Nephron progenitor cell (in vitro differentiated cells): ENCODE measurements around the gene NID2.
A peak's percentile ranks its signal among the peaks of the same experiment; 100 is the strongest.

Source experiments
- DNase-seq: peaks from one replicate; pipeline ENCODE4 v3.0.0; 2021
- H3K27ac Mint-ChIP-seq: 2 replicates; pipeline ENCODE4 v1.8.0; 2021; ENCODE audit warnings: mild to moderate bottlenecking, moderate library complexity, mixed read lengths
- H3K27me3 Mint-ChIP-seq: 2 replicates; pipeline ENCODE4 v1.8.0; 2021; ENCODE audit warnings: mild to moderate bottlenecking, low read depth, mixed read lengths; ENCODE audit not compliant: poor library complexity
- H3K36me3 Mint-ChIP-seq: 2 replicates; pipeline ENCODE4 v1.8.0; 2021; ENCODE audit warnings: low read depth, mixed read lengths
- H3K4me1 Mint-ChIP-seq: 2 replicates; pipeline ENCODE4 v1.8.0; 2021; ENCODE audit warnings: mixed read lengths
- H3K4me3 Mint-ChIP-seq: 2 replicates; pipeline ENCODE4 v1.8.0; 2021; ENCODE audit warnings: mild to moderate bottlenecking, moderate library complexity, mixed read lengths
- H3K9me3 Mint-ChIP-seq: 2 replicates; pipeline ENCODE4 v1.8.0; 2021; ENCODE audit warnings: mild to moderate bottlenecking, moderate library complexity, mixed read lengths
- TF ChIP-seq, protein P1 (sequence below): fragments of 200-600 bp; sonication (generic); IDR thresholded peaks from 2 replicates; pipeline ENCODE4 v1.5.0; 2021; ENCODE audit warnings: antibody characterized with exemption

Gene NID2

DNA sequence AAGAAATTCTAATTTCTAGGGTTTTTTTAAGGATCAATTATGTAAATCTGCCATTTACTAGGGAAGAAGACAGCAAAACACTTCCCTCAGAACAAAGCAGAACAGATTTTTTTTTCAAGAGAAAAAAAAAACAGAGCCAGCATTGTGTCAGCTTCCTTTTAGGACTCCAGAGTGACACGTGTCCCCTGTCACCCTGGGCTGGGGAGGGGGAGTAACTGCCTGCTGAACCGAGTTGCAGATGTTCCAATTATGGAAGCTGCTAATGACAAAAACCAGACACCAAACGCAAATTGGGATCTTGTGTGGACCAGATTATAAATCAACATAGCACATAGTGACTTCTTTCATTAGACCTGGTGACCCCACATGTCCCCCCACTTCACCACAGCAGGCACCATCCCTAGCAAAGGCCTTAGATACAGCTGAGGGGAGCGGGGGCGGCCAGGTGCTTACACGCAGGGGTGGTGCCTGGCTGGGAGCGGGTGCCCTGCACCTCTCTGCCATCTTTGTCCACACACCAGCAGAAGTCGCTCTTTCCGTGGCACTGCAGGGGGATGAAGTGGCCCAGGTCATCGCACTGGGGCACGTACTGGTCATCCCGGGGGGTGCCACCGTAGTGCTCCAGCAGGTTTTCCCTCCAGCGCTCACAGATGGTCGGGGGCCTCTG lies 54.1 kb downstream of the NID2 start:
- H3K4me1 Mint-ChIP-seq = peaks cover 24% of the 10 kb centered on the region
- H3K9me3 Mint-ChIP-seq = no peaks in the 10 kb centered on the region
- DNase-seq = no peak
- peaks cover 49% of the 10 kb centered on the region for H3K36me3 Mint-ChIP-seq
- TF ChIP-seq, protein P1, sequence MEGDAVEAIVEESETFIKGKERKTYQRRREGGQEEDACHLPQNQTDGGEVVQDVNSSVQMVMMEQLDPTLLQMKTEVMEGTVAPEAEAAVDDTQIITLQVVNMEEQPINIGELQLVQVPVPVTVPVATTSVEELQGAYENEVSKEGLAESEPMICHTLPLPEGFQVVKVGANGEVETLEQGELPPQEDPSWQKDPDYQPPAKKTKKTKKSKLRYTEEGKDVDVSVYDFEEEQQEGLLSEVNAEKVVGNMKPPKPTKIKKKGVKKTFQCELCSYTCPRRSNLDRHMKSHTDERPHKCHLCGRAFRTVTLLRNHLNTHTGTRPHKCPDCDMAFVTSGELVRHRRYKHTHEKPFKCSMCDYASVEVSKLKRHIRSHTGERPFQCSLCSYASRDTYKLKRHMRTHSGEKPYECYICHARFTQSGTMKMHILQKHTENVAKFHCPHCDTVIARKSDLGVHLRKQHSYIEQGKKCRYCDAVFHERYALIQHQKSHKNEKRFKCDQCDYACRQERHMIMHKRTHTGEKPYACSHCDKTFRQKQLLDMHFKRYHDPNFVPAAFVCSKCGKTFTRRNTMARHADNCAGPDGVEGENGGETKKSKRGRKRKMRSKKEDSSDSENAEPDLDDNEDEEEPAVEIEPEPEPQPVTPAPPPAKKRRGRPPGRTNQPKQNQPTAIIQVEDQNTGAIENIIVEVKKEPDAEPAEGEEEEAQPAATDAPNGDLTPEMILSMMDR = no peak
- no peak overlapping the region for H3K27ac Mint-ChIP-seq
- H3K4me3 Mint-ChIP-seq = no peak overlapping the region
- no peaks in the 10 kb centered on the region for H3K27me3 Mint-ChIP-seq

DNA sequence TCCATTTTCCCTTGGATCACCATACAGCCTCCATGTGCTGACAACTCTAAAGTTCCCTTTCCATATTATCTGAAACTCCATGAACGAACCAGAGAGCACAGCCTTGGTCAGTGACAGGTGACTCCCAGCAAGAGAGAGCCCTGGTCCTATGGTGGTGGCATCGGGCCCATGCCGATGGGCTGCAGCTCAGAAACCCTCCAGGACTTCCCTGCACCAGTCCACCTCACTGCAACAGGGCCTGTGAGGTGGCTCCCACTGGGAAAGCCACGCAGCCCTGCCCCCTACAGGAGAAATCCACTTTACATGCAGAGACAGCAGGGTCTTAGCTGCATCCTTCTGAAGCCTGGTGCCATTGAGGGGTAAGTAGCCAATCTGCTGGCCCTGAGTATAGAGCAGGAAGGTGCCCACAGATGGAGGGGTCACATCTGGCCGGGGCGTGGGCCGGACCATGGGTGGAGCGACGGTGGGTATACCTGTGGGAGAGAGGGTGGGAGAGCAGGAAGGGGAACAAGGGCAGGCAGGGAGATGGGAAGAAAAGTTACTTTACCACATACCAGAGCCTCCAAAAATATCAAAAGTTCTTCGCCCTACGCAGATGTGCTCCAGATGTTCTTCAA lies 54.8 kb downstream of the NID2 start:
- peak; percentile 14 for DNase-seq
- H3K4me3 Mint-ChIP-seq = no peak overlapping the region
- peaks cover 52% of the 10 kb centered on the region for H3K36me3 Mint-ChIP-seq
- TF ChIP-seq, protein P1 = no peak
- H3K9me3 Mint-ChIP-seq = no peaks in the 10 kb centered on the region
- no peaks in the 10 kb centered on the region for H3K27me3 Mint-ChIP-seq
- H3K27ac Mint-ChIP-seq = peak overlapping the region; percentile 53
- peaks cover 24% of the 10 kb centered on the region for H3K4me1 Mint-ChIP-seq

DNA sequence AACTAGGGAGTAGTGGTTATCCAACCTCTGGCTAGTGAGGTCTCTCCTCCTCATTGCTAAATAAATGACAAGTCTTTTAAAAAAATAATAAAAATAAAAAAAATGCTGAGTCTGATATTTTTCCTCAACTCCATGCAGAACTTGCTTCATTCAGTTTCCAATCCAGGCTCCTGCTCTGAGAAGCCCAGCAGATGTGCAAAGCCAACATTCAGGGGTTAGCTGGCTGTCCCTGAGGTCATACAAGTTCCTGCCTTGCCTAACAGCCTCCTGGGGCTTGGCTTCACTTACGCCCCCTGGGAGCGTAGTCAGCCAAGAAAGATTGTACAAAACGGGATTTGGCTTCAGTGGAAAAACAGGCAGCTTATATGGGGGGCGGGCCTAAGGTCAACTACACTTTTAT lies 56.2 kb downstream of the NID2 start:
- peaks cover 55% of the 10 kb centered on the region for H3K36me3 Mint-ChIP-seq
- no peak for DNase-seq
- no peak overlapping the region for H3K4me3 Mint-ChIP-seq
- TF ChIP-seq, protein P1 = no peak
- H3K27ac Mint-ChIP-seq = no peak overlapping the region
- peaks cover 24% of the 10 kb centered on the region for H3K4me1 Mint-ChIP-seq
- no peaks in the 10 kb centered on the region for H3K27me3 Mint-ChIP-seq
- no peaks in the 10 kb centered on the region for H3K9me3 Mint-ChIP-seq

DNA sequence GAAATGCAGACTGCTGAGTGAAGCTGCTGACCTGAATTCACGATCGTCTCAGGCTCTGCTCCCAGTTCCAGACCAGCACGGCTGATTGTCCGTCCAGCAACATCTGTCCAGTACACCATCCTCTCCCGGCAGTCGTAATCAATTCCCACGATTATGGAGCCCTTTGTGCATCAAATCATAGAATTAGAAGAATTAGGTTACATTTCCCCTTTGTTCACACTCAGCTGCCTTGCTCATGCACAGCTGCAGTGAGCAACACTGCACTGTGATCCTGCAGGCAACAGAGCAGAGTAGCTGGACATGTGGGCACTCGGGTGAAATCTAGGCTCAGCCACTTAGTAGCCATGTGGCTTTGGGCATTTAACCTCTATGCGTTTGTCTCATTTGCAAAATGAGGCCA lies 57.3 kb downstream of the NID2 start:
- Mint-ChIP-seq H3K27me3 (no peaks in the 10 kb centered on the region), H3K36me3 (peaks cover 55% of the 10 kb centered on the region), H3K27ac (peak overlapping the region; percentile 8), H3K4me1 (peaks cover 24% of the 10 kb centered on the region), H3K4me3 (no peak overlapping the region), H3K9me3 (no peaks in the 10 kb centered on the region)
- DNase-seq = no peak
- TF ChIP-seq, protein P1 = no peak

DNA sequence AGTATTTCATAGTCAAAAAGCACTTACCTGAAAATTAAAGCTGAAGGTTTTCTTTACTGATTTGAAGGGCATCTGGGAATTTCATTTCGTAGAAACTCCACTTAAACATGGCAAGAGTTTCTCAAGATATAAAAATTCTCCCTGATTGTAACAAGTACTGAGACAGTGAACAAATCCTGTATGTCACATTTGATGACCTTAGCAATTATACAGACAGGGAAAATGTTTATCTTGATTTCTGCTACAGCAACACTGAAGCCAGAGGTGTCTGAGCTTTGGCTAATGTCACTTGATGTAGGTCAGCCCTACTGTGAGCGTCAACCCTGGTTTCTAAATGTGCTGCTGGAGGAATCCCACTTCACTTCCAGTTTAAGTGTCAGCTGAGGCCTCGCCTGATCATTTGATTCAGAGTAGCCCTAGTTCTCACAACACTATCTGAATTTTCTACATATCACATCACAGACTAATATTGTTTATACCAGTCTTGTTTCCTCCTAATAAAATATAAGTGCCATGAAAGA lies 58.6 kb downstream of the NID2 start:
- DNase-seq = no peak
- Mint-ChIP-seq H3K4me1 (peaks cover 21% of the 10 kb centered on the region), H3K27me3 (no peaks in the 10 kb centered on the region), H3K36me3 (peaks cover 67% of the 10 kb centered on the region), H3K4me3 (no peak overlapping the region), H3K9me3 (no peaks in the 10 kb centered on the region), H3K27ac (peak overlapping the region; percentile 46)
- TF ChIP-seq, protein P1 = no peak

DNA sequence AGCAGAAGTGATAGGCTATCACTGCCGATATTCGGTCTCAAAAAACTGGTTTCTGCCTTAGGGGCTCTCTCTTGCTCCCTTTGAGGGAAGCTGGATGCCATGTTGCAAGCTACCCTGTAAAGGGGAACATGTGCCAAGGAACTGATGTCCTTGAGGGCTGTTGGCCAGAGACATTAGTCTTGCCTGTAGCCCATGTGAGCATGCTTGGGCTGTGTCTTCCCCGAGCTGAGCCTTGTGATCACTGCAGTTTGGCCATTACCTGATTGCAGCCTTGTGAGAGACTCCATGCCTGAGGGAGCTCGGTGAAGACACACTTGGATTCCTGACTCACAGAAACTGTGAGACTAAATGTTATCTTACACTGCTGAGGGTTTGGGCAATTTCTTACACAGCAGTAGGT lies 60.7 kb downstream of the NID2 start:
- H3K27ac Mint-ChIP-seq = no peak overlapping the region
- H3K27me3 Mint-ChIP-seq = no peaks in the 10 kb centered on the region

More for the DNA sequence above, 60.7 kb downstream of the NID2 start:
- H3K4me1 Mint-ChIP-seq = peaks cover 4% of the 10 kb centered on the region
- H3K9me3 Mint-ChIP-seq = no peaks in the 10 kb centered on the region
- TF ChIP-seq, protein P1 = no peak
- peaks cover 67% of the 10 kb centered on the region for H3K36me3 Mint-ChIP-seq
- DNase-seq = no peak
- H3K4me3 Mint-ChIP-seq = no peak overlapping the region
